Caco-2 (cell line): ENCODE measurements around the gene EPSTI1. TPM values are rescaled to one million over a fixed set of nuclear protein-coding genes. Genes with fewer than 3 reads are reported as not detected.

Experiments used
- BruUV-seq: library from RNA; stranded (reverse); fragments of 400-500 nt; replicated peaks from 2 replicates; lab custom pipeline; 2021; lab: Mats Ljungman, UMichigan
- CTCF ChIA-PET: fragments of 300-600 bp; sonication (Branson Sonifier 250); formaldehyde crosslinking; loops from one replicate; lab custom pipeline; 2022; ENCODE audit warnings: antibody characterized with exemption; lab: Charles Lee
- POLR2A ChIA-PET: fragments of 300-600 bp; sonication (Branson Sonifier 250); formaldehyde crosslinking; loops from one replicate; lab custom pipeline; 2022; ENCODE audit warnings: antibody characterized with exemption; lab: Charles Lee
- DNase-seq, 2 experiments: peaks; one replicate each; pipeline versions ENCODE4 v3.0.0 to v3.0.0-alpha.2; 2020 to 2022
- H3K27me3 ChIP-seq: replicated peaks from 2 replicates; pipeline ENCODE4 v1.6.0; 2011; ENCODE audit warnings: low read length; ENCODE audit not compliant: control insufficient read depth, insufficient read depth
- H3K36me3 ChIP-seq: 2 replicates; pipeline ENCODE4 v1.5.1; 2011; ENCODE audit warnings: low read length; ENCODE audit not compliant: control insufficient read depth, insufficient read depth
- H3K4me1 ChIP-seq: fragments of 250-450 bp; sonication (Bioruptor Pico); 2 replicates; pipeline ENCODE4 v1.5.1; 2020; ENCODE audit warnings: mild to moderate bottlenecking
- H3K4me3 ChIP-seq: 2 replicates; pipeline ENCODE4 v1.5.1; 2011; ENCODE audit warnings: low read depth, mild to moderate bottlenecking, control low read depth, low read length
- H3K9me3 ChIP-seq: fragments of 250-450 bp; sonication (Bioruptor Pico); 2 replicates; pipeline ENCODE4 v1.5.1; 2020; ENCODE audit warnings: mild to moderate bottlenecking, moderate library complexity
- H3K27ac Mint-ChIP-seq: one replicate; pipeline ENCODE4 v1.8.0; 2022; ENCODE audit warnings: mixed read lengths; ENCODE audit not compliant: unreplicated experiment
- H3K27me3 Mint-ChIP-seq: one replicate; pipeline ENCODE4 v1.8.0; 2022; ENCODE audit warnings: mixed read lengths; ENCODE audit not compliant: insufficient read depth, unreplicated experiment
- H3K36me3 Mint-ChIP-seq: one replicate; pipeline ENCODE4 v1.8.0; 2022; ENCODE audit warnings: mild to moderate bottlenecking, mixed read lengths; ENCODE audit not compliant: insufficient read depth, unreplicated experiment
- H3K4me1 Mint-ChIP-seq: one replicate; pipeline ENCODE4 v1.8.0; 2022; ENCODE audit warnings: low read depth, mixed read lengths; ENCODE audit not compliant: unreplicated experiment
- H3K4me3 Mint-ChIP-seq: one replicate; pipeline ENCODE4 v1.8.0; 2022; ENCODE audit warnings: mild to moderate bottlenecking, moderate library complexity, mixed read lengths; ENCODE audit not compliant: unreplicated experiment
- H3K9me3 Mint-ChIP-seq: one replicate; pipeline ENCODE4 v1.8.0; 2022; ENCODE audit warnings: mixed read lengths; ENCODE audit not compliant: unreplicated experiment
- CTCF ChIP-seq, 2 experiments: fragments of 200-600 bp in 1 of 2; IDR thresholded peaks; 1 replicate in 1 of 2; 2 replicates in 1 of 2; pipeline versions ENCODE4 v1.5.1 to v1.8.0; 2011 to 2022; ENCODE audit warnings: antibody characterized with exemption in 1 of 2, control low read depth in 1 of 2, inconsistent platforms in 1 of 2, low read depth in 1 of 2, low read length in 1 of 2, mild to moderate bottlenecking in 1 of 2, moderate library complexity in 1 of 2; ENCODE audit not compliant: insufficient read depth in 1 of 2, severe bottlenecking in 1 of 2, unreplicated experiment in 1 of 2
- intact Hi-C: fragments of 100-400 bp; cut with micrococcal nuclease; formaldehyde crosslinking; loops from one replicate; pipeline ENCODE4 v1.10.0; 2022; ENCODE audit not compliant: unreplicated experiment
- total RNA-seq: library from RNA; stranded (reverse); gene quantifications from 2 replicates; pipeline ENCODE4 v1.2.3, GENCODE V29; 2022

EPSTI1 gene
- total RNA-seq, 1 experiment from 2014 or later = 86.5 TPM

GRCh38 chr13:43039966-43040365 is 47.9 kb upstream of the EPSTI1 start:
- Mint-ChIP-seq H3K4me1 (peaks cover 63% of the 10 kb centered on the region), H3K27ac (peak overlapping the region; percentile 78), H3K36me3 (peaks cover 21% of the 10 kb centered on the region), H3K9me3 (peaks cover under 1% of the 10 kb centered on the region), H3K27me3 (no peaks in the 10 kb centered on the region), H3K4me3 (peak overlapping the region; percentile 68)
- TSS peak; percentile 86 for BruUV-seq
- Histone ChIP-seq H3K4me3 (no peak overlapping the region), H3K9me3 (no peaks in the 10 kb centered on the region), H3K4me1 (peaks cover 75% of the 10 kb centered on the region), H3K27me3 (no peaks in the 10 kb centered on the region), H3K36me3 (no peaks in the 10 kb centered on the region)
- no peak for TF ChIP-seq CTCF (IDR thresholded peaks at IDR 0.05; ENCODE audit: insufficient read depth in 1 of 2, low read depth in 1 of 2, low read length in 1 of 2, severe bottlenecking in 1 of 2, unreplicated experiment in 1 of 2)
- intact Hi-C loops = loop anchor here (1.0 to 5.0 kb wide), 5 partner anchors 15 to 68 kb away; partner anchors contain the start of genes DNAJC15 and EPSTI1
- no peak for DNase-seq
- ChIA-PET CTCF (interaction anchor here (0.6 kb wide), 1 partner anchor 1545 kb away, joined by 3 read pairs; no protein-coding TSS in a partner anchor), POLR2A (interaction anchor here (1.0 kb wide), 1 partner anchor 15 kb away, joined by 5 read pairs; no protein-coding TSS in a partner anchor)

- ChIA-PET POLR2A (interaction anchor here (1.3 kb wide), 1 partner anchor 18 kb away, joined by 6 read pairs; no protein-coding TSS in a partner anchor), CTCF (no interaction called here)
Measured at GRCh38 chr13:43036351-43037250, 44.6 kb upstream of the EPSTI1 start.

More at GRCh38 chr13:43036351-43037250, 44.6 kb upstream of the EPSTI1 start:
- peaks cover 7% of the 10 kb centered on the region for H3K9me3 Mint-ChIP-seq
- intact Hi-C loops = no loop called here
- TF ChIP-seq CTCF (IDR thresholded peaks at IDR 0.05; ENCODE audit: insufficient read depth in 1 of 2, low read depth in 1 of 2, low read length in 1 of 2, severe bottlenecking in 1 of 2, unreplicated experiment in 1 of 2) = no peak
- BruUV-seq = no TSS peak
- Histone ChIP-seq H3K36me3 (no peaks in the 10 kb centered on the region), H3K27me3 (no peaks in the 10 kb centered on the region), H3K4me3 (no peak overlapping the region), H3K4me1 (peaks cover 42% of the 10 kb centered on the region), H3K9me3 (no peaks in the 10 kb centered on the region)
- no peak overlapping the region for H3K4me3 Mint-ChIP-seq
- H3K36me3 Mint-ChIP-seq = peaks cover 40% of the 10 kb centered on the region
- H3K4me1 Mint-ChIP-seq = peaks cover 42% of the 10 kb centered on the region
- peak; percentile 36 to 69 for DNase-seq
- H3K27me3 Mint-ChIP-seq = no peaks in the 10 kb centered on the region
- peak overlapping the region; percentile 39 for H3K27ac Mint-ChIP-seq
